ENCODE data around the gene BLMH. TPM values are rescaled to one million over a fixed set of nuclear protein-coding genes. Genes with fewer than 3 reads are reported as not detected.

Gene BLMH
- total RNA-seq, 1 donor from 2014 or later: 36.2 TPM

DNA sequence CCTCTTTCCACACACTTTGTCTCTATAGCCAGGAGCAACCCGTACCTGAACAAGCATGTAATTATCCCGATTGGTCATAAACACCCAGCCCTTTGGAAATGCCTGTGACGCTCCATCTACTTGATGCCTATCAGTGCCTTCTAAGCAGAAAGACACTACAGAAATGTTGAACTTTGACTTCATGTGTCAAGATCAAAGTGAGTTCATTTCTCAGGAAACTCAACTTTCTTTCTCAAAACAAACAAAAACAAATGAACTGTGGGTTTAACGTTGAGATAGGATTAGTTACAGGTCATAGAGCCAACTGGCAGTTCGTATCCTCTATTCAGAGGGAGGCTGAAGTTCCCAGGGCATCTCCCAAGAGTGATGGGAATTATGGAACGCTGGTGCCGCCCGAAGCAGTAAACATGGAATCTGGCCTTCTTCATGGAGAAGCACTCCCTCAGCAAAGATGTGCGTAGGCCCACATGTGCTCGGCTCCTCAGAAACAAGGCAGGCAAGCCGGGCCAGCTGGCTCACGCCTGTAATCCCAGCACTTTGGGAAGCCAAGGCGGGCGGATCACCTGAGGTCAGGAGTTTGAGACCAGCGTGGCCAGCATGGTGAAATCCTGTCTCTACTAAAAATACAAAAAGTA lies 65.7 kb downstream of the BLMH start:
- no peaks in the 10 kb centered on the region for H3K4me1 ChIP-seq (ENCODE audit: insufficient read depth, low read length)
- no peak overlapping the region for H3K4me2 ChIP-seq (ENCODE audit: low read length)
- peaks cover 60% of the 10 kb centered on the region for H3K27me3 Mint-ChIP-seq (ENCODE audit: low read depth, unreplicated experiment)
- H3K27ac ChIP-seq (ENCODE audit: low read depth, low read length): no peak overlapping the region
- H3K4me1 Mint-ChIP-seq (ENCODE audit: low read depth, unreplicated experiment): peaks cover 9% of the 10 kb centered on the region
- TF ChIP-seq, protein P1, sequence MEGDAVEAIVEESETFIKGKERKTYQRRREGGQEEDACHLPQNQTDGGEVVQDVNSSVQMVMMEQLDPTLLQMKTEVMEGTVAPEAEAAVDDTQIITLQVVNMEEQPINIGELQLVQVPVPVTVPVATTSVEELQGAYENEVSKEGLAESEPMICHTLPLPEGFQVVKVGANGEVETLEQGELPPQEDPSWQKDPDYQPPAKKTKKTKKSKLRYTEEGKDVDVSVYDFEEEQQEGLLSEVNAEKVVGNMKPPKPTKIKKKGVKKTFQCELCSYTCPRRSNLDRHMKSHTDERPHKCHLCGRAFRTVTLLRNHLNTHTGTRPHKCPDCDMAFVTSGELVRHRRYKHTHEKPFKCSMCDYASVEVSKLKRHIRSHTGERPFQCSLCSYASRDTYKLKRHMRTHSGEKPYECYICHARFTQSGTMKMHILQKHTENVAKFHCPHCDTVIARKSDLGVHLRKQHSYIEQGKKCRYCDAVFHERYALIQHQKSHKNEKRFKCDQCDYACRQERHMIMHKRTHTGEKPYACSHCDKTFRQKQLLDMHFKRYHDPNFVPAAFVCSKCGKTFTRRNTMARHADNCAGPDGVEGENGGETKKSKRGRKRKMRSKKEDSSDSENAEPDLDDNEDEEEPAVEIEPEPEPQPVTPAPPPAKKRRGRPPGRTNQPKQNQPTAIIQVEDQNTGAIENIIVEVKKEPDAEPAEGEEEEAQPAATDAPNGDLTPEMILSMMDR (IDR thresholded peaks at IDR 0.05; ENCODE audit: insufficient read depth, low read depth, low read length): no peak
- no peak for TF ChIP-seq EZH2 (IDR thresholded peaks at IDR 0.05; ENCODE audit: insufficient read depth, low read length)
- H3K36me3 ChIP-seq (ENCODE audit: insufficient read depth, low read length): no peaks in the 10 kb centered on the region
- H3K79me2 ChIP-seq (ENCODE audit: insufficient read depth, low read length): no peaks in the 10 kb centered on the region
- H3K9ac ChIP-seq (ENCODE audit: low read length): no peak overlapping the region
- peaks cover 42% of the 10 kb centered on the region for H3K27me3 ChIP-seq (ENCODE audit: insufficient read depth, low read length)
- FAIRE-seq: no peak
- no peak overlapping the region for H2AFZ ChIP-seq (ENCODE audit: low read depth, low read length)
- H3K9me3 ChIP-seq (ENCODE audit: insufficient read depth, low read depth, low read length): peaks cover 2% of the 10 kb centered on the region
- H3K36me3 Mint-ChIP-seq (ENCODE audit: low read depth, unreplicated experiment): peaks cover 4% of the 10 kb centered on the region
- no peak overlapping the region for H3K27ac Mint-ChIP-seq (ENCODE audit: unreplicated experiment)
- no peaks in the 10 kb centered on the region for H4K20me1 ChIP-seq (ENCODE audit: insufficient read depth, low read length)
- H3K4me3 ChIP-seq (ENCODE audit: insufficient read depth, low read depth, low read length): no peak overlapping the region
- no peak for DNase-seq (ENCODE audit: low read depth)
- H3K9me3 Mint-ChIP-seq (ENCODE audit: unreplicated experiment): peaks cover 5% of the 10 kb centered on the region
- H3K4me3 Mint-ChIP-seq (ENCODE audit: unreplicated experiment): no peak overlapping the region

DNA sequence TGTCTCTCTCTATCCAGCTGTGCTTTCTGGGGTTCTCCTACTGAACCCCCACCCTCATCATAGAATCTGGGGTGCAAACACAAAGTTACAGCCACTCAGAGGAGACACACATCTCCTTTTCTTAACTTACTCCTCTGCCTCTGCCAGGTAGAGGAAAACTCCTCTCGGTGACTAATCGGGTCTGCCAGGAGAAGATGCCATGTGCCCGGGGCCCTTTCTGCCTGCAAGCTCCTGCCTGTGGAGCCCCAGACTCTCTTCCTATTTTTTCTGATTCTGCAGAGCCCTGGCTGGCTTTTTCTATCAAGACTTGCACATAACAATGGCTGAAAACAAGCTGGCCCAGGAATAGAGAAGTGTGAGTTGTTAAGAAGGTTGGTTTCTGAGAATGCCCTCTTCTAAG lies 66.6 kb downstream of the BLMH start:
- no peaks in the 10 kb centered on the region for H3K4me1 ChIP-seq (ENCODE audit: insufficient read depth, low read length)
- peaks cover 37% of the 10 kb centered on the region for H3K27me3 ChIP-seq (ENCODE audit: insufficient read depth, low read length)
- no peak overlapping the region for H3K4me2 ChIP-seq (ENCODE audit: low read length)
- H3K27me3 Mint-ChIP-seq (ENCODE audit: low read depth, unreplicated experiment): peaks cover 60% of the 10 kb centered on the region
- no peak for FAIRE-seq
- H3K4me1 Mint-ChIP-seq (ENCODE audit: low read depth, unreplicated experiment): peaks cover 5% of the 10 kb centered on the region
- no peaks in the 10 kb centered on the region for H3K79me2 ChIP-seq (ENCODE audit: insufficient read depth, low read length)
- H3K36me3 ChIP-seq (ENCODE audit: insufficient read depth, low read length): no peaks in the 10 kb centered on the region
- H3K27ac ChIP-seq (ENCODE audit: low read depth, low read length): no peak overlapping the region
- H3K4me3 Mint-ChIP-seq (ENCODE audit: unreplicated experiment): no peak overlapping the region
- DNase-seq (ENCODE audit: low read depth): no peak
- no peaks in the 10 kb centered on the region for H4K20me1 ChIP-seq (ENCODE audit: insufficient read depth, low read length)
- no peak overlapping the region for H3K9ac ChIP-seq (ENCODE audit: low read length)
- H3K9me3 ChIP-seq (ENCODE audit: insufficient read depth, low read depth, low read length): peaks cover 2% of the 10 kb centered on the region
- H3K27ac Mint-ChIP-seq (ENCODE audit: unreplicated experiment): no peak overlapping the region
- H3K9me3 Mint-ChIP-seq (ENCODE audit: unreplicated experiment): peaks cover 5% of the 10 kb centered on the region
- no peaks in the 10 kb centered on the region for H3K36me3 Mint-ChIP-seq (ENCODE audit: low read depth, unreplicated experiment)
- no peak for TF ChIP-seq EZH2 (IDR thresholded peaks at IDR 0.05; ENCODE audit: insufficient read depth, low read length)
- TF ChIP-seq, protein P1 (IDR thresholded peaks at IDR 0.05; ENCODE audit: insufficient read depth, low read depth, low read length): no peak
- H3K4me3 ChIP-seq (ENCODE audit: insufficient read depth, low read depth, low read length): no peak overlapping the region
- no peak overlapping the region for H2AFZ ChIP-seq (ENCODE audit: low read depth, low read length)

DNA sequence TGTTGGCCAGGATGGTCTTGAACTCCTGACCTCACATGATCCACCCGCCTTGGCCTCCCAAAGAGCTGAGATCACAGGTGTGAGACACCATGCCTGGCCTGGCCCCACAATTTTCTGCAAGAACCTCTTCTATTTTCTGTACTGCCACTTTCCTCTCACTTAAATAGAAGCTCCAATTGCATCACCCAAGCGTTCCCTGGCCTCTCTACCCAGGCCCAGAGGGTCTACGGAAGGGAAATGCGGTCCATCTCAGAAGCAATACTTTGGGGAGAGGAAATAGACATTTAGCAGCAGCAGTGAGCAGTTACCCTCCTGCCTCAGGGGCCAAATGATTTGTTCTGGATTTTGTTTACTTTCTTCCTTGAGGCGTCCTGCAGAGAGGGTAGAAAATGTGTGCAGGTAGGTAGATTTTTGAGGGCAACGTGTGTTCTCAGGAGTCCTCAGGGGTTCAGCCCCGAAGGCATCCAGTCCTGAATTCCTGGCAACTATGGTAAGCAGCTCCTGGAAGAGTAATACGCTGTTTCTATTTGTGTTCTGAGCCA lies 67.3 kb downstream of the BLMH start:
- H4K20me1 ChIP-seq (ENCODE audit: insufficient read depth, low read length): no peaks in the 10 kb centered on the region
- Mint-ChIP-seq H3K9me3 (ENCODE audit: unreplicated experiment) (peaks cover 5% of the 10 kb centered on the region), H3K27ac (ENCODE audit: unreplicated experiment) (no peak overlapping the region), H3K36me3 (ENCODE audit: low read depth, unreplicated experiment) (no peaks in the 10 kb centered on the region), H3K27me3 (ENCODE audit: low read depth, unreplicated experiment) (peaks cover 59% of the 10 kb centered on the region), H3K4me3 (ENCODE audit: unreplicated experiment) (no peak overlapping the region), H3K4me1 (ENCODE audit: low read depth, unreplicated experiment) (peaks cover 5% of the 10 kb centered on the region)
- no peak overlapping the region for H3K4me3 ChIP-seq (ENCODE audit: insufficient read depth, low read depth, low read length)
- H3K36me3 ChIP-seq (ENCODE audit: insufficient read depth, low read length): no peaks in the 10 kb centered on the region
- no peak overlapping the region for H3K9ac ChIP-seq (ENCODE audit: low read length)
- peaks cover 40% of the 10 kb centered on the region for H3K27me3 ChIP-seq (ENCODE audit: insufficient read depth, low read length)
- no peak overlapping the region for H3K27ac ChIP-seq (ENCODE audit: low read depth, low read length)
- no peaks in the 10 kb centered on the region for H3K79me2 ChIP-seq (ENCODE audit: insufficient read depth, low read length)
- peaks cover 2% of the 10 kb centered on the region for H3K9me3 ChIP-seq (ENCODE audit: insufficient read depth, low read depth, low read length)
- no peak overlapping the region for H3K4me2 ChIP-seq (ENCODE audit: low read length)
- DNase-seq (ENCODE audit: low read depth) (no peak), FAIRE-seq (no peak)
- no peaks in the 10 kb centered on the region for H3K4me1 ChIP-seq (ENCODE audit: insufficient read depth, low read length)
- no peak overlapping the region for H2AFZ ChIP-seq (ENCODE audit: low read depth, low read length)
- TF ChIP-seq, protein P1 (IDR thresholded peaks at IDR 0.05; ENCODE audit: insufficient read depth, low read depth, low read length): no peak
- TF ChIP-seq EZH2 (IDR thresholded peaks at IDR 0.05; ENCODE audit: insufficient read depth, low read length): no peak

Measured in astrocyte (in vitro differentiated cells and primary cell).